ENCODE data around the gene GAR1.
"Not testable (repeated sequence)": the region's sequence is repeated elsewhere in the genome, so short reads cannot be mapped to it uniquely, and the experiment has no call there.

The GAR1 gene

DNA sequence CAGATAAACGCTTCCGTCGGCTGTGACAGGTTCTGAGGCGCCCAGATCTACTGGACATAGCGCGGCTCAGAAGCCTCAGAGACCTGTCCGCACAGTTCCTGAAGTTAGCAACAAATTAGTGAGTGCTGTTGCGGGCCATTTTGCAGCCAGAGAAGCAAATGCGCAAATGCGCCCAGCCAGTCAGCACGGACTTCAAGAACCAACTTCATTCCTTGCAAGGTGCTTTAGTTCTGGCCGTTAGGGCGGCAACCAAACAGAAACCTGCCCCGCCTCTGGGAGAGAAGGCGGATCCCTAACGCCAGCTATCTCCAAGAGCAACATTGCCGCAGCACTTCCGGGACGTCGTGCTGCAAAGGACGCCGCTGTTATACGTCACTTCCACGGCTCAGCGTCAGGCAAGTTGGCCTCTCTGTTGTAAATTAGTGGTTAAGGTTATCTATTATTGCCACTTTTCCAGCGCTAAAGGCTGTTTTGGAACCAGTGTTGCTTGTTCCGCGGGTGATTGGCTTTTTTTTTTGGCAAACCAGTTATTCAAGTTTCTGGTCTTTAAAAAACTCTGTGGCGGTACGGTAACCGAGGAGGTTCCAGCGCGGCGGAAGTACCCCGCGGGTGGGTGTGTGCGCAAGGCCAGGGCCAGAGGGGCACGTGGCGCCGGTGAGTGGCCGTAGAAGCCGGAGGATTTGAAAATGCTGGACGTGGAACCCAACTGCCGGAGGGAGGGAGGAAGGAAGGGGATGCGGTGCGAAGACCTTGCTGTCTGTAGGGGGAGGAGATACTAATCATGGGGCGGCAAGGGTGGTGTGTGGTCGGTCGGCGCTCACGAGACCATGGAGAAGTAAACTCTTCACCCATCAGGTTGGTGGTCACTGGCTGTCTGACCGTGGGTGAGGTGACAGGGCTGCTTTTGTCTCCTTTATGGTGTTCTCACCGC, at the start of gene GAR1:
TSS of gene GAR1 (plus strand) at position 612 of the 931 bp plus-strand sequence. CDS start 403 bp downstream, outside the sequence.
- Histone ChIP-seq H3K27ac (ENCODE audit: low read length) (no peak within 1 kb of the TSS), H3K36me3 (ENCODE audit: control insufficient read depth, insufficient read depth, low read length) (peaks cover 3% of the 10 kb centered on the region; the same call in 1 of the 2 replicates), H3K4me1 (ENCODE audit: control insufficient read depth, insufficient read depth, low read length) (peaks cover 4% of the 10 kb centered on the region; the same call in 1 of the 2 replicates), H3K27me3 (ENCODE audit: control insufficient read depth, insufficient read depth, low read length) (no peaks in the 10 kb centered on the region), H3K4me3 (ENCODE audit: low read length) (peak within 1 kb of the TSS; percentile 92), H3K9me3 (ENCODE audit: control insufficient read depth, insufficient read depth, low read length) (no peaks in the 10 kb centered on the region)
- DNase-seq (ENCODE audit: low read depth, low spot score), result peak; percentile 92
- no CpG with 5 or more reads among the region's 53 CpGs for WGBS (ENCODE audit: insufficient coverage, insufficient read length)

- H3K36me3 ChIP-seq (ENCODE audit: control insufficient read depth, insufficient read depth, low read length); H3K9me3 ChIP-seq (ENCODE audit: control insufficient read depth, insufficient read depth, low read length); H3K4me1 ChIP-seq (ENCODE audit: control insufficient read depth, insufficient read depth, low read length); DNase-seq (ENCODE audit: low read depth, low spot score); H3K27me3 ChIP-seq (ENCODE audit: control insufficient read depth, insufficient read depth, low read length); H3K4me3 ChIP-seq (ENCODE audit: low read length); H3K27ac ChIP-seq (ENCODE audit: low read length): not testable (repeated sequence)
- WGBS (ENCODE audit: insufficient coverage, insufficient read length), result no CpG with 5 or more reads among the region's 2 CpGs
Measured at GRCh38 chr4:109782092-109782491, 33.5 kb upstream of the GAR1 start.

GRCh38 chr4:109786846-109787245, 28.7 kb upstream of the GAR1 start:
- H3K4me3 ChIP-seq (ENCODE audit: low read length), result no peak overlapping the region
- no peak for DNase-seq (ENCODE audit: low read depth, low spot score)
- no peak overlapping the region for H3K27ac ChIP-seq (ENCODE audit: low read length)
- H3K9me3 ChIP-seq (ENCODE audit: control insufficient read depth, insufficient read depth, low read length), result no peaks in the 10 kb centered on the region
- WGBS (ENCODE audit: insufficient coverage, insufficient read length), result no CpG with 5 or more reads among the region's 1 CpG
- H3K27me3 ChIP-seq (ENCODE audit: control insufficient read depth, insufficient read depth, low read length), result no peaks in the 10 kb centered on the region
- H3K36me3 ChIP-seq (ENCODE audit: control insufficient read depth, insufficient read depth, low read length), result no peaks in the 10 kb centered on the region
- H3K4me1 ChIP-seq (ENCODE audit: control insufficient read depth, insufficient read depth, low read length), result no peaks in the 10 kb centered on the region

DNA sequence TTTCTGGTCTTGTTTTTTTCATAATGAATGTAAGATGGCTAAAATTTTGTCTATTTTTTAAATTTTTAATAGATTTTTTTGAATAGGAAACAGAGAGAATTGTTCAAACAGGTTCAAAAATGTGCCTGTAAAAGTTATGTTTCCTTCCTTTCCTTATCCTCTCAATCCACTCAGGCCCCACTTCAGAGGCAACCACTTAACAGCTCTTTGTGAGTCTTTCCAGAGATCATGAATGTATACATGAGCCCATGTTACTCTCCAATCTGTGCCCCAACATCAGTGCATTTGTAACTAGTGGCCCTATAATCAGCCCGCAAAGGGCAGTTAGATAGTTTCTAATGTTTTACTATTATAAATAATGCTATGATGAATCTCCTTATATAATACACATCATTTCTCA, 27.8 kb upstream of the GAR1 start:
- Histone ChIP-seq H3K27ac (ENCODE audit: low read length) (no peak overlapping the region), H3K4me1 (ENCODE audit: control insufficient read depth, insufficient read depth, low read length) (no peaks in the 10 kb centered on the region), H3K36me3 (ENCODE audit: control insufficient read depth, insufficient read depth, low read length) (no peaks in the 10 kb centered on the region), H3K27me3 (ENCODE audit: control insufficient read depth, insufficient read depth, low read length) (no peaks in the 10 kb centered on the region), H3K4me3 (ENCODE audit: low read length) (no peak overlapping the region), H3K9me3 (ENCODE audit: control insufficient read depth, insufficient read depth, low read length) (no peaks in the 10 kb centered on the region)
- no CpG with 5 or more reads among the region's 1 CpG for WGBS (ENCODE audit: insufficient coverage, insufficient read length)
- DNase-seq (ENCODE audit: low read depth, low spot score), result no peak

DNA sequence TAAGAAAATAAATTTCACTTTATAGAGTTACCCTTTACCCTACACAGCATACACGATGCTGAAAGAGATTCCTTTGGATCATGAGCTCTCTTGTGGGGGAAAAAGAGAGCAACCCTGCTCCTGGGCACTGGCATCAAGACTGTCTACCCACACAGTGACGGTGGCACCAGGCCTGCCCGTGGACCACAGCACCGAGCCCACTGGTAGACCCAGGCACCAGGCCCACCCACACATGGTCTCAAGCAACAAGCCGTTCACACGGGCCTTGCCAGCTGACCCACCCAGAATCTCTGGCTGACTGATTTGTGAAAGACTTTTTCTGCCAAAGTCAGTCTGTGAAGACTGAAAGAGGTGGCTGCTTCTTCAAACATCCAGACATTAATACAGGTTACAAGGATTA, 20.5 kb upstream of the GAR1 start:
- WGBS (ENCODE audit: insufficient coverage, insufficient read length), result no CpG with 5 or more reads among the region's 6 CpGs

DNA sequence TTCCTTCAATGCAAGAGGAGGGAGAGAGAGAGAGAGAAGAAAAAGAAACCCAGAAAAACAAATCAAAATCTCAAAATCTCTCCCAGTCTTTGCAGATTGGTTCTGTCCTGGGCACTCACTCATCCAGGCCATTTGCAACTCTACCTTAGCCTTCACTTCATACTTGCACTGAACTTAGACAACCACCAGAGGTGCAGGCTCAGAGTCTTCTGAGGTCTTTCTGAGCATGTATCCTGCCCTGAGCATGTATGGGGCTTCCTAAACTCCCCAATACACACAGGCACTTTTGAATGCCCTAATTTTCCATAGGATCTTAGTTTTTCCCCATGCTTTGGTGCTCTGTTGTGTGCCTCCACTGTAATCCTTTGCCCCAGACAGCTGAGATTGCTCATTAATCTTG, 16.7 kb upstream of the GAR1 start:
- no peaks in the 10 kb centered on the region for H3K36me3 ChIP-seq (ENCODE audit: control insufficient read depth, insufficient read depth, low read length)
- H3K27me3 ChIP-seq (ENCODE audit: control insufficient read depth, insufficient read depth, low read length), result no peaks in the 10 kb centered on the region
- no peaks in the 10 kb centered on the region for H3K9me3 ChIP-seq (ENCODE audit: control insufficient read depth, insufficient read depth, low read length)
- H3K27ac ChIP-seq (ENCODE audit: low read length), result no peak overlapping the region
- no peaks in the 10 kb centered on the region for H3K4me1 ChIP-seq (ENCODE audit: control insufficient read depth, insufficient read depth, low read length)
- no peak overlapping the region for H3K4me3 ChIP-seq (ENCODE audit: low read length)
- no peak for DNase-seq (ENCODE audit: low read depth, low spot score)

More for the DNA sequence above, 20.5 kb upstream of the GAR1 start:
- H3K36me3 ChIP-seq (ENCODE audit: control insufficient read depth, insufficient read depth, low read length), result no peaks in the 10 kb centered on the region
- no peak overlapping the region for H3K4me3 ChIP-seq (ENCODE audit: low read length)
- no peaks in the 10 kb centered on the region for H3K27me3 ChIP-seq (ENCODE audit: control insufficient read depth, insufficient read depth, low read length)
- H3K4me1 ChIP-seq (ENCODE audit: control insufficient read depth, insufficient read depth, low read length), result no peaks in the 10 kb centered on the region
- no peak overlapping the region for H3K27ac ChIP-seq (ENCODE audit: low read length)
- no peaks in the 10 kb centered on the region for H3K9me3 ChIP-seq (ENCODE audit: control insufficient read depth, insufficient read depth, low read length)
- DNase-seq (ENCODE audit: low read depth, low spot score), result no peak

GRCh38 chr4:109801099-109801789, 14.3 kb upstream of the GAR1 start:
- no peaks in the 10 kb centered on the region for H3K27me3 ChIP-seq (ENCODE audit: control insufficient read depth, insufficient read depth, low read length)
- no peaks in the 10 kb centered on the region for H3K9me3 ChIP-seq (ENCODE audit: control insufficient read depth, insufficient read depth, low read length)
- WGBS (ENCODE audit: insufficient coverage, insufficient read length), result no CpG with 5 or more reads among the region's 4 CpGs
- no peak for DNase-seq (ENCODE audit: low read depth, low spot score)
- no peaks in the 10 kb centered on the region for H3K4me1 ChIP-seq (ENCODE audit: control insufficient read depth, insufficient read depth, low read length)
- H3K27ac ChIP-seq (ENCODE audit: low read length), result no peak overlapping the region
- no peaks in the 10 kb centered on the region for H3K36me3 ChIP-seq (ENCODE audit: control insufficient read depth, insufficient read depth, low read length)
- no peak overlapping the region for H3K4me3 ChIP-seq (ENCODE audit: low read length)

DNA sequence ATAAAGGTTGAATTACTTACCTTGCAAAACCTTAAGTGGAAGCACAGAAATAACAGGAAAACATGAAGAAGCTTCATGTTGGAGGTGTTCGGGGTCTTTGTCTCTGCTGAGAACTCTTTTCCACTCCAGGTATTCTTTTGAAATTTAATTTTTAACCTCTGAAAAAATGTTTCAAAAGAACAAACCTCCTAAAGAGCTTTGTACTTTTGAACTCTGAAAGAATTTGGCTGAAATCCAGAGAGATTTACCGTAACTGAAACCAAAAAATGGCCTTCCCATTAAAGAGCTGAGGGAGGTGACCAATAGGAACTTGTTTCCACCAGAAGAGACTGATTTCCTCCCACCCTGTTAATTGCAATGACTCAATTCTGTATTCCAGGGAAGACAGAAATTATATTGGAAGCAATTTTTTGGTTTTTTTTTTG, 13.7 kb upstream of the GAR1 start, which contains the start of gene CFI:
TSS of gene CFI (minus strand) at position 105 of the 425 bp plus-strand sequence. CDS start at position 77, 28 bp downstream.
- no peaks in the 10 kb centered on the region for H3K4me1 ChIP-seq (ENCODE audit: control insufficient read depth, insufficient read depth, low read length)
- no peak within 1 kb of the TSS for H3K27ac ChIP-seq (ENCODE audit: low read length)
- no peak within 1 kb of the TSS for H3K4me3 ChIP-seq (ENCODE audit: low read length)
- no peaks in the 10 kb centered on the region for H3K9me3 ChIP-seq (ENCODE audit: control insufficient read depth, insufficient read depth, low read length)
- no peaks in the 10 kb centered on the region for H3K27me3 ChIP-seq (ENCODE audit: control insufficient read depth, insufficient read depth, low read length)
- no peaks in the 10 kb centered on the region for H3K36me3 ChIP-seq (ENCODE audit: control insufficient read depth, insufficient read depth, low read length)
- no peak for DNase-seq (ENCODE audit: low read depth, low spot score)
- no CpG with 5 or more reads among the region's 2 CpGs for whole genome bisulfite sequencing (ENCODE audit: insufficient coverage, insufficient read length)

GRCh38 chr4:109803924-109804571, 11.5 kb upstream of the GAR1 start:
- DNase-seq (ENCODE audit: low read depth, low spot score), result no peak
- no peak overlapping the region for H3K27ac ChIP-seq (ENCODE audit: low read length)
- no peaks in the 10 kb centered on the region for H3K9me3 ChIP-seq (ENCODE audit: control insufficient read depth, insufficient read depth, low read length)
- H3K4me3 ChIP-seq (ENCODE audit: low read length), result no peak overlapping the region
- no CpG with 5 or more reads among the region's 4 CpGs for WGBS (ENCODE audit: insufficient coverage, insufficient read length)
- no peaks in the 10 kb centered on the region for H3K27me3 ChIP-seq (ENCODE audit: control insufficient read depth, insufficient read depth, low read length)
- no peaks in the 10 kb centered on the region for H3K4me1 ChIP-seq (ENCODE audit: control insufficient read depth, insufficient read depth, low read length)
- no peaks in the 10 kb centered on the region for H3K36me3 ChIP-seq (ENCODE audit: control insufficient read depth, insufficient read depth, low read length)

GRCh38 chr4:109809655-109810054, 5.9 kb upstream of the GAR1 start:
- WGBS (ENCODE audit: insufficient coverage, insufficient read length), result no CpG with 5 or more reads among the region's 2 CpGs
- H3K36me3 ChIP-seq (ENCODE audit: control insufficient read depth, insufficient read depth, low read length), result no peaks in the 10 kb centered on the region
- no peak overlapping the region for H3K4me3 ChIP-seq (ENCODE audit: low read length)
- H3K4me1 ChIP-seq (ENCODE audit: control insufficient read depth, insufficient read depth, low read length), result peaks cover 5% of the 10 kb centered on the region; the same call in 1 of the 2 replicates
- H3K27me3 ChIP-seq (ENCODE audit: control insufficient read depth, insufficient read depth, low read length), result no peaks in the 10 kb centered on the region
- no peaks in the 10 kb centered on the region for H3K9me3 ChIP-seq (ENCODE audit: control insufficient read depth, insufficient read depth, low read length)
- no peak overlapping the region for H3K27ac ChIP-seq (ENCODE audit: low read length)
- DNase-seq (ENCODE audit: low read depth, low spot score), result no peak
